ENCODE data around the gene GTF2I.

- TF ChIP-seq, protein P1, sequence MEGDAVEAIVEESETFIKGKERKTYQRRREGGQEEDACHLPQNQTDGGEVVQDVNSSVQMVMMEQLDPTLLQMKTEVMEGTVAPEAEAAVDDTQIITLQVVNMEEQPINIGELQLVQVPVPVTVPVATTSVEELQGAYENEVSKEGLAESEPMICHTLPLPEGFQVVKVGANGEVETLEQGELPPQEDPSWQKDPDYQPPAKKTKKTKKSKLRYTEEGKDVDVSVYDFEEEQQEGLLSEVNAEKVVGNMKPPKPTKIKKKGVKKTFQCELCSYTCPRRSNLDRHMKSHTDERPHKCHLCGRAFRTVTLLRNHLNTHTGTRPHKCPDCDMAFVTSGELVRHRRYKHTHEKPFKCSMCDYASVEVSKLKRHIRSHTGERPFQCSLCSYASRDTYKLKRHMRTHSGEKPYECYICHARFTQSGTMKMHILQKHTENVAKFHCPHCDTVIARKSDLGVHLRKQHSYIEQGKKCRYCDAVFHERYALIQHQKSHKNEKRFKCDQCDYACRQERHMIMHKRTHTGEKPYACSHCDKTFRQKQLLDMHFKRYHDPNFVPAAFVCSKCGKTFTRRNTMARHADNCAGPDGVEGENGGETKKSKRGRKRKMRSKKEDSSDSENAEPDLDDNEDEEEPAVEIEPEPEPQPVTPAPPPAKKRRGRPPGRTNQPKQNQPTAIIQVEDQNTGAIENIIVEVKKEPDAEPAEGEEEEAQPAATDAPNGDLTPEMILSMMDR (conservative IDR thresholded peaks at IDR 0.05), result no peak
- no peak for TF ChIP-seq ZFX (IDR thresholded peaks at IDR 0.05)
These were observed 16.6 kb downstream of the GTF2I start for GRCh38 chr7:74674166-74674565.

All from C4-2B (cell line).